ENCODE results near the gene CELSR2.

- TF ChIP-seq CTCF (IDR thresholded peaks at IDR 0.05) = no peak
- TF ChIP-seq EZH2 (IDR thresholded peaks at IDR 0.05; ENCODE audit: borderline replicate concordance, insufficient read depth, low read depth, low read length, poor library complexity, severe bottlenecking) = no peak
These were observed 65.9 kb downstream of the CELSR2 start for GRCh38 chr1:109315288-109315687.

All from B cell (primary cell).